GM10266 (cell line): ENCODE data around the gene N4BP2.

ENCODE experiments used
- DNase-seq: peaks from one replicate; pipeline ENCODE4 v3.0.0; 2012; ENCODE audit errors: extremely low spot score
- TF ChIP-seq, protein P1 (sequence below): IDR thresholded peaks from 2 replicates; pipeline ENCODE4 v1.5.1; 2012; ENCODE audit warnings: mild to moderate bottlenecking, low read depth; ENCODE audit not compliant: control insufficient read depth, insufficient read depth; ENCODE audit errors: missing control alignments

N4BP2 gene

GRCh38 chr4:40183615-40184411 lies 127.2 kb downstream of the N4BP2 start:
- DNase-seq = no peak

DNA sequence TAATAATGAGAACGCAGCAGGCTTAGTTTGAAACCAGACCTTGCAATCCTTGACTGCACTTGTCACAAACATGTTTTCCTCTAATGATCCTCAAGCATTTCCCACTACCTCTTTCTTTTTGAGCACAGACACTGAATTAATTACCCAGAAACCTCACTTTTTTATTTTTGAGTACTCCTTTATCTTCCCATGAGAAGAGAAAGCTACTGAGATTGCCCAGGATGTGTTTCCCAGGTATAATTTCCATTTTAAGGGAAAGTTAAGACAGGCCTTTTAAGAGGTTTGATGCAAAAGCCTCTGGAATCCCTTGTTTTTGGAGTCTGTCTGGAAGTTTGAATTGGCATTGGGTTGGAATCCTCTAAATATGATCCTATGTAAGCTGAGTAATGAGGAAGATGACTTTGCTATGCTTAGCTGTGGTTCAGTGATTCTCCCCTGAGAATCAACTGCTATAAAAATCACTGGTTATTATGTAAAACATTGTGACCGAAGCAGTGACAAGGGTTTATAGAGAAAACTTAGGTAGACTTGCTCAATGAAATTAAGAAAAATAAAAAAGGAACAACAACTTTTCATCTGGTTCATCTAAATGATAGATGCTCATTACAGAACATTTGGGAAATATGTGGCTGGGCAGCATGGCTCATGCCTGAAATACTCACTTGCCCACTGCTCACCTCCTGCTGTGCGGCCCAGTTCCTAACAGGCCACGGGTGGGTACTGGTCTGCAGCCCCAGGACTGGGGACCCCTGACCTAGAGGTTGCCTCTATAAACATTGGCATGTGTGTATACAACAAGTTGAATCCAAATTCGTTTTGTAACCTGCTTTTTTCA lies 129.4 kb downstream of the N4BP2 start:
- DNase-seq = no peak
- TF ChIP-seq, protein P1, sequence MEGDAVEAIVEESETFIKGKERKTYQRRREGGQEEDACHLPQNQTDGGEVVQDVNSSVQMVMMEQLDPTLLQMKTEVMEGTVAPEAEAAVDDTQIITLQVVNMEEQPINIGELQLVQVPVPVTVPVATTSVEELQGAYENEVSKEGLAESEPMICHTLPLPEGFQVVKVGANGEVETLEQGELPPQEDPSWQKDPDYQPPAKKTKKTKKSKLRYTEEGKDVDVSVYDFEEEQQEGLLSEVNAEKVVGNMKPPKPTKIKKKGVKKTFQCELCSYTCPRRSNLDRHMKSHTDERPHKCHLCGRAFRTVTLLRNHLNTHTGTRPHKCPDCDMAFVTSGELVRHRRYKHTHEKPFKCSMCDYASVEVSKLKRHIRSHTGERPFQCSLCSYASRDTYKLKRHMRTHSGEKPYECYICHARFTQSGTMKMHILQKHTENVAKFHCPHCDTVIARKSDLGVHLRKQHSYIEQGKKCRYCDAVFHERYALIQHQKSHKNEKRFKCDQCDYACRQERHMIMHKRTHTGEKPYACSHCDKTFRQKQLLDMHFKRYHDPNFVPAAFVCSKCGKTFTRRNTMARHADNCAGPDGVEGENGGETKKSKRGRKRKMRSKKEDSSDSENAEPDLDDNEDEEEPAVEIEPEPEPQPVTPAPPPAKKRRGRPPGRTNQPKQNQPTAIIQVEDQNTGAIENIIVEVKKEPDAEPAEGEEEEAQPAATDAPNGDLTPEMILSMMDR = no peak

More at GRCh38 chr4:40183615-40184411, 127.2 kb downstream of the N4BP2 start:
- TF ChIP-seq, protein P1 = no peak

DNA sequence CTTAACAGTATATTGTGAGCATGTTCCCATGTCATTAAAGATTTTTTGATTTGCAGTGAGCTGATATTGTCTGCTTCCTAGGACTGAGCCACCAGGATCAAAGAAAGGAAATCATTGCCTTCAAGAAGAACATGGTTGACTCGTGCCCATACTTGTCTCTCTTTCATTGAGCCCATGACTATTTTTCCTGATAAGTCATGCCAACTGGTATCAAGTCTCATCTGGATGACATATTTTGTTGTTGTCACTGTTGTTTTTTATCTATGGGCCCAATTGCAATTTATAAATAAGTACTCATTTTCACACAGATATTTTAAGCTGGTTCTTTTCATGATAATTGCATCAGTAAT lies 130.0 kb downstream of the N4BP2 start:
- no peak for DNase-seq
- TF ChIP-seq, protein P1 = no peak

DNA sequence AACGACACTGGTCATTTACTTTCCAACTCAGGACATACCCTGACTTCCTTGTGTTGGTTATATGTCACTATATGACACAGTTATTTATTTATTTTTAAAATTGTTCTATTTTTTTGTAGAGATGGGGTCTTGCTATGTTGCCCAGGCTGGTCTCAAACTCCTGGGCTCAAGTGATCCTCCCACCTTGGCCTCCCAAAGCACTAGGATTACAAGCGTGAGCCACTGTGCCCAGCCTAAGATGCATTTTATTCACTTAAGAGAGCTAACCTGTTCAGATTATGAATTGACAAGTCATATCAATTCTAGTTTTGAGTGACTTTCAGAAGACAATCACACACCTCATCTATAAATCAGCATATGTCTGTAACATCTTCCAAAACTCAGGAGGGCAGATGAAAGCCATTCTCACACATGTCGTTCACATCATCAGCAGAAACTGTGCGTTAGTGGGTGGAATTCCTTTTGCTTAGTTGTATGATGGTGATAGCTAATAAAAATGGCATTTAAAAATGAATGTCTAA lies 130.8 kb downstream of the N4BP2 start:
- TF ChIP-seq, protein P1 = no peak
- no peak for DNase-seq

DNA sequence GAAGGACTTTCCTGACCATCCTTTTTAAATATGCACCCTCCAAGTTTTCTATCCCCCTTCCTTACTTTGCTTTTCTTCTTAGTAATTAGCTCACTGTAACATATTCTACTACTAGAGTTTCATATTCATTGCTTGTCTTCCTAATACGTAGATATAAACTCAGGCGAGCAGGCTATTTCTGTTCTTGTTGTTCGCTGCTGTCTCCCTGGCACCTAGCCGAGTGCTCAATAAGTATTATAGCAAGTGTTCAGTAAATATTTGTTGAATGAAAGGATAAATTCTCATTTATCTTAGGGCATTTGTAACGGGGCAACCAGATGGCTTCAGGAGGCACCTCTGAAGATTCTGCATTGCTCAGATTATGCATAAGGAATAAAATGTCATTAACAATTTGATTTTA lies 133.4 kb downstream of the N4BP2 start:
- no peak for DNase-seq
- TF ChIP-seq, protein P1 = no peak

GRCh38 chr4:40190465-40190864 lies 133.8 kb downstream of the N4BP2 start:
- no peak for DNase-seq
- TF ChIP-seq, protein P1 = no peak
